Measurements from ENCODE around the gene KRT37.

The KRT37 gene

GRCh38 chr17:41446806-41447205 lies 22.4 kb upstream of the KRT37 start:
- Histone ChIP-seq H3K4me2 (ENCODE audit: low read length) (no peak overlapping the region), H4K20me1 (ENCODE audit: insufficient read depth, low read length) (no peaks in the 10 kb centered on the region), H3K4me3 (ENCODE audit: low read length) (no peak overlapping the region), H2AFZ (ENCODE audit: low read depth, low read length) (no peak overlapping the region), H3K79me2 (ENCODE audit: low read length) (no peaks in the 10 kb centered on the region), H3K36me3 (replicated peaks; ENCODE audit: low read depth, low read length) (no peaks in the 10 kb centered on the region), H3K27me3 (ENCODE audit: low read depth, low read length) (peaks cover 55% of the 10 kb centered on the region), H3K9ac (ENCODE audit: low read length) (no peak overlapping the region), H3K27ac (ENCODE audit: low read length) (no peak overlapping the region), H3K9me3 (ENCODE audit: insufficient read depth, low read length) (no peaks in the 10 kb centered on the region), H3K4me1 (ENCODE audit: low read length) (no peaks in the 10 kb centered on the region)
- TF ChIP-seq EZH2phosphoT487 (IDR thresholded peaks at IDR 0.05; ENCODE audit: low read depth) = no peak
- no peak for TF ChIP-seq CTCF (IDR thresholded peaks at IDR 0.05; ENCODE audit: low read depth, low read length)

DNA sequence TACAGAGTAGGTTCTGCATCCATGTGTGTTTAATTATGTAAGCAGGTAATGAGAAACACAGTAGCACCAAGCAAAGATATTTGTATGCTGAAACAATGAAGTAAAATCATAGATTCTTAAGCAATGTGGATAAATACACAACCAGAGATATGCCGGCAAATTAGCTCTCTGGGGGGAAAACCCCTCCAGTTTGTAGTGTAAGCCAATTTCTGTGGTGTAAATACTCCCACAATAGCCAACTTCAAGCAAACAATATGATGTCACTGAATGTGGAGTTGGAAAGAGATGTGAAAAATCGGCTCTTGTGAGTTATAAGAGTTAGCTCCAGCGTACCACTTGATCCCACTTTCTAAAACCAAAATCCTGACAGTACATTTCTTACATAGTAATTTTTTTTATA lies 20.3 kb upstream of the KRT37 start:
- no peaks in the 10 kb centered on the region for H3K79me2 ChIP-seq (ENCODE audit: low read length)
- peaks cover 59% of the 10 kb centered on the region for H3K27me3 ChIP-seq (ENCODE audit: low read depth, low read length)
- H3K36me3 ChIP-seq (replicated peaks; ENCODE audit: low read depth, low read length) = no peaks in the 10 kb centered on the region
- H3K4me3 ChIP-seq (ENCODE audit: low read length) = no peak overlapping the region
- TF ChIP-seq CTCF (IDR thresholded peaks at IDR 0.05; ENCODE audit: low read depth, low read length) = no peak
- no peak for TF ChIP-seq EZH2phosphoT487 (IDR thresholded peaks at IDR 0.05; ENCODE audit: low read depth)
- no peak overlapping the region for H3K9ac ChIP-seq (ENCODE audit: low read length)
- H3K4me1 ChIP-seq (ENCODE audit: low read length) = no peaks in the 10 kb centered on the region
- H3K27ac ChIP-seq (ENCODE audit: low read length) = no peak overlapping the region
- no peaks in the 10 kb centered on the region for H4K20me1 ChIP-seq (ENCODE audit: insufficient read depth, low read length)
- H3K9me3 ChIP-seq (ENCODE audit: insufficient read depth, low read length) = no peaks in the 10 kb centered on the region
- no peak overlapping the region for H3K4me2 ChIP-seq (ENCODE audit: low read length)
- H2AFZ ChIP-seq (ENCODE audit: low read depth, low read length) = no peak overlapping the region

DNA sequence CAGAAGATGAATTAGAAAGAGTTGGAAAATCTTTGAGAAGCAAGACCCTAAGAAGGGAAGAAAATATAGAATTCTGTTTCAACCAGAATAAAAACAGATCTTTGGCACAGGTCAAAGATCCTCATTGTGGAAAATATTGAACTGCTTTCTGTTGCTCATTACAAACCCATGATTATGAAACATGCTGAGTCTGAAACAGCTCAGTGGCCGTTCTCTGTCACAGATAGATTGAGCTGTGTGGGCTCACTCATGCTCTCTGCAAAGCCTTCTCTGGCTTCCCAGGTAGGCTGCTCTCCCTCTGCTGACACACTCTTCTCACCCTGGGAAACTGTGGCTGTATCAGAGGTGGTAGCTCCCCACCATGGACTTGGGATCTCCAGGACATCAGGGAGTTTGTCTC lies 19.8 kb upstream of the KRT37 start:
- H3K9ac ChIP-seq (ENCODE audit: low read length) = no peak overlapping the region
- no peaks in the 10 kb centered on the region for H3K36me3 ChIP-seq (replicated peaks; ENCODE audit: low read depth, low read length)
- H3K4me1 ChIP-seq (ENCODE audit: low read length) = no peaks in the 10 kb centered on the region
- H4K20me1 ChIP-seq (ENCODE audit: insufficient read depth, low read length) = no peaks in the 10 kb centered on the region
- peaks cover 59% of the 10 kb centered on the region for H3K27me3 ChIP-seq (ENCODE audit: low read depth, low read length)
- no peak overlapping the region for H3K4me2 ChIP-seq (ENCODE audit: low read length)
- no peak overlapping the region for H2AFZ ChIP-seq (ENCODE audit: low read depth, low read length)
- no peak overlapping the region for H3K27ac ChIP-seq (ENCODE audit: low read length)
- H3K4me3 ChIP-seq (ENCODE audit: low read length) = no peak overlapping the region
- TF ChIP-seq CTCF (IDR thresholded peaks at IDR 0.05; ENCODE audit: low read depth, low read length) (no peak), EZH2phosphoT487 (IDR thresholded peaks at IDR 0.05; ENCODE audit: low read depth) (no peak)
- H3K9me3 ChIP-seq (ENCODE audit: insufficient read depth, low read length) = no peaks in the 10 kb centered on the region
- no peaks in the 10 kb centered on the region for H3K79me2 ChIP-seq (ENCODE audit: low read length)

DNA sequence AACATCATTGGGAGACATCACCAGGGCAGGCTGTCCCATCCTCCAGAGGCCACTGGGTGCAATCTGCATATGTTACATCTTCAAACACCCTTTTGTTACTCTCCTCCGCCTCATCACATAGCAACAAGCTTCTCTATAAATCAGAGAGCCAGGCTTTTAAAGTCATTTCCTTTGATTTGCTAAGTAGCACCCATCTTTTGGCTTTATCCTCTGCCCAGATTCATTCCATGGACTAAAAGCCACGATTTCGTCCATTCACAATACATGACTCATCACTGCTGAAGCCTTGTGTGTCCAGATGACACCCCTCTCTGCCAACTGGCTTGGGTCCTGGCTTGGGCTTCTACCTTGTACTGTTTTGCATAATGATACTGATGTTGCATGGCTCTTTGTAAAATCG lies 18.4 kb upstream of the KRT37 start:
- Histone ChIP-seq H3K4me3 (ENCODE audit: low read length) (no peak overlapping the region), H3K4me1 (ENCODE audit: low read length) (no peaks in the 10 kb centered on the region), H3K27me3 (ENCODE audit: low read depth, low read length) (peaks cover 59% of the 10 kb centered on the region), H3K36me3 (replicated peaks; ENCODE audit: low read depth, low read length) (no peaks in the 10 kb centered on the region), H3K79me2 (ENCODE audit: low read length) (no peaks in the 10 kb centered on the region), H3K9me3 (ENCODE audit: insufficient read depth, low read length) (no peaks in the 10 kb centered on the region), H2AFZ (ENCODE audit: low read depth, low read length) (no peak overlapping the region), H3K4me2 (ENCODE audit: low read length) (no peak overlapping the region), H3K9ac (ENCODE audit: low read length) (no peak overlapping the region), H4K20me1 (ENCODE audit: insufficient read depth, low read length) (no peaks in the 10 kb centered on the region), H3K27ac (ENCODE audit: low read length) (no peak overlapping the region)
- TF ChIP-seq CTCF (IDR thresholded peaks at IDR 0.05; ENCODE audit: low read depth, low read length) (no peak), EZH2phosphoT487 (IDR thresholded peaks at IDR 0.05; ENCODE audit: low read depth) (no peak)

Measured in OCI-LY3 (cell line).